SJCRH30 (cell line): ENCODE data around the gene RANBP1. TPM values are rescaled to one million over a fixed set of nuclear protein-coding genes. Genes with fewer than 3 reads are reported as not detected.

Source experiments
- DNase-seq, 2 experiments: peaks; one replicate each; pipeline ENCODE4 v3.0.0-alpha.2; 2015 to 2020
- H3K27ac ChIP-seq: fragments of 250-450 bp; sonication (Bioruptor Pico); 2 replicates; pipeline ENCODE4 v1.5.1; 2020; ENCODE audit warnings: mild to moderate bottlenecking, moderate library complexity
- H3K27me3 ChIP-seq: fragments of 250-450 bp; sonication (Bioruptor Pico); 2 replicates; pipeline ENCODE4 v1.5.1; 2020; ENCODE audit warnings: mild to moderate bottlenecking, moderate library complexity
- H3K36me3 ChIP-seq: fragments of 250-450 bp; sonication (Bioruptor Pico); 2 replicates; pipeline ENCODE4 v1.5.1; 2020; ENCODE audit warnings: mild to moderate bottlenecking, moderate library complexity
- H3K4me1 ChIP-seq: fragments of 250-450 bp; sonication (Bioruptor Pico); 2 replicates; pipeline ENCODE4 v1.5.1; 2020; ENCODE audit warnings: mild to moderate bottlenecking, moderate library complexity
- H3K4me3 ChIP-seq: fragments of 250-450 bp; sonication (Bioruptor Pico); 2 replicates; pipeline ENCODE4 v1.5.1; 2020; ENCODE audit warnings: mild to moderate bottlenecking, moderate library complexity
- H3K9me3 ChIP-seq: fragments of 250-450 bp; sonication (Bioruptor Pico); replicated peaks from 2 replicates; pipeline ENCODE4 v1.5.1; 2020; ENCODE audit warnings: mild to moderate bottlenecking, moderate library complexity
- total RNA-seq: library from RNA; depleted of rRNA; stranded (reverse); fragments of >200 nt; shearing (Covaris generic); gene quantifications from 2 replicates; pipeline ENCODE4 v1.2.3, GENCODE V29; 2014

Gene RANBP1
- total RNA-seq, 1 experiment from 2014 or later = 627 TPM

- H3K27ac ChIP-seq = no peak overlapping the region
- H3K36me3 ChIP-seq = peaks cover 53% of the 10 kb centered on the region
- peak in 1 of 2 experiments; percentile 43 for DNase-seq
Measured at GRCh38 chr22:20084547-20085413, 31.1 kb upstream of the RANBP1 start.

GRCh38 chr22:20085651-20086050, 30.3 kb upstream of the RANBP1 start:
- no peaks in the 10 kb centered on the region for H3K9me3 ChIP-seq
- H3K4me3 ChIP-seq = no peak overlapping the region
- H3K27me3 ChIP-seq = no peaks in the 10 kb centered on the region
- no peak overlapping the region for H3K27ac ChIP-seq
- H3K36me3 ChIP-seq = peaks cover 62% of the 10 kb centered on the region
- 0 out of 2 replicates have a peak, but pooled peaks cover 3% of the 10 kb centered on the region for H3K4me1 ChIP-seq
- no peak for DNase-seq

More at GRCh38 chr22:20084547-20085413, 31.1 kb upstream of the RANBP1 start:
- Histone ChIP-seq H3K27me3 (no peaks in the 10 kb centered on the region), H3K9me3 (no peaks in the 10 kb centered on the region), H3K4me3 (no peak overlapping the region), H3K4me1 (0 out of 2 replicates have a peak, but pooled peaks cover 3% of the 10 kb centered on the region)

- peaks cover 67% of the 10 kb centered on the region for H3K36me3 ChIP-seq
- H3K9me3 ChIP-seq = no peaks in the 10 kb centered on the region
- no peak overlapping the region for H3K27ac ChIP-seq
- no peaks in the 10 kb centered on the region for H3K27me3 ChIP-seq
- no peak overlapping the region for H3K4me3 ChIP-seq
- DNase-seq = no peak
- 0 out of 2 replicates have a peak, but pooled peaks cover 3% of the 10 kb centered on the region for H3K4me1 ChIP-seq
Measured at GRCh38 chr22:20086101-20086599, 29.8 kb upstream of the RANBP1 start.

GRCh38 chr22:20086763-20087162, 29.1 kb upstream of the RANBP1 start:
- H3K4me1 ChIP-seq = no peaks in the 10 kb centered on the region
- H3K9me3 ChIP-seq = no peaks in the 10 kb centered on the region
- H3K27me3 ChIP-seq = no peaks in the 10 kb centered on the region
- DNase-seq = no peak
- peaks cover 69% of the 10 kb centered on the region for H3K36me3 ChIP-seq
- H3K27ac ChIP-seq = no peak overlapping the region
- no peak overlapping the region for H3K4me3 ChIP-seq

DNA sequence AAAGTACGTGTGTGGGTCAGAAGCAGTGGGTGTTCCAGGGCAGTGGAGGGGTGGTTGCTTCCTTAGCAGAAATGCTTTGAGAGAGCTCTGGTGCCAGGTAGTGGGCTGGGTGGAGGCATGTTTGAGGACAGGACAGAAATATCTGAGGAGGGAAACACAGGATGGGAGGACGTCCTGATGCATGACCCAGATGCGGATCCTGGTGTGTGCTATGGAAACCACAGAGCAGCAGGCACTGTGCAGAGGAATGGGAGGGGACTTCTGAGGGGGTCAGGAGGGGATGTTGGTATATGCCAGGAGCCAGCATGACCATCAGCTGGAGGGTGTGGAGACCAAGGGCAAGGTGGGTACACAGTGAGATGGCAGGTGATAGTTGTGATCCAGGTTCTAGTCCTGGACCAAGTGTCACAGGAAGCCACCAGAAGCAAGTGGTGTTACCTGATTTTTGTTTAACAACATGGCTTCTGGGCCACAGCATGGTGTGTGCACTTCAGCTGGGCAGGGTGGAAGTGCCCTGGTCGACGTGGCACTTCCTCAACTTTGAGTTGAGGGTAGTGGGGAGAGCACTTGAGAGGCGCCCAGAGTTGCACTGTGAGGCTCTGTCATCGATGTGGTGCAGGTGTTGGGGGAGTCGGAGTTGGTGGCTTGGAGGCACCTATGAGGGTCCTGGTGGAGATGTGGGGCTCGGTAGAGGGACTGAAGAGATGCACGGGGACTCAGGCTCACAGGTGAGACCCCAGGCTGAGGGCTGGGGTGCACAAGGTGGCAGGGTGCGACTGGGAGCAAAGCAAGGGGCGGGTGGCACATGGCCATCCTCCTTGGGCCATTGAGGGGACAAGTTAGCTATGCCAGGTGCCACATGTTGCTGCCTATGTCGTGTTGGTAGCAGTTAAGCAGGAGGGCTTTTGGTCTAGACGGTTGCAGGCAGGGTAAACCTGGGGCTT, 28.3 kb upstream of the RANBP1 start:
- Histone ChIP-seq H3K4me3 (no peak overlapping the region), H3K36me3 (peaks cover 74% of the 10 kb centered on the region), H3K9me3 (no peaks in the 10 kb centered on the region), H3K27ac (no peak overlapping the region), H3K27me3 (no peaks in the 10 kb centered on the region), H3K4me1 (no peaks in the 10 kb centered on the region)
- no peak for DNase-seq

DNA sequence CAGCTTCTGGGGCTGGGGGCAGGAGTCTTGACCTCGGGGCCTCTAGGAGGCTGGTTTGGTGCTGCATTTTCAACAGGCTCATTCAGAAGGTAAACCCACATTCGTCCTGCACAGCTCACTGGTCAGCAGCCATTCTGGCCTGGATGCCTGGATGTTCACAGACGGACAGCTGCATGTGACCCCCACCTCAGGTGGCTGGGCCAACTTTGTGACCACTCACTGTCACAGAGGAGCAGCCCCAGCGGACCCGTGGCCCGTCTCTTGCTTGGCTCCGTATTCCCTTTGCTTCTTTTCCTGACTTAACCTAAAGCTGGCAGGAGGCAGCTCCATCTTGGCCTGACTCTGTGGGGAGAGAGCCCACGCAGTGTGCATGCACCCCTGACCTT, 27.6 kb upstream of the RANBP1 start:
- H3K4me1 ChIP-seq = no peaks in the 10 kb centered on the region
- no peaks in the 10 kb centered on the region for H3K27me3 ChIP-seq
- no peaks in the 10 kb centered on the region for H3K9me3 ChIP-seq
- DNase-seq = no peak
- H3K36me3 ChIP-seq = peaks cover 80% of the 10 kb centered on the region
- H3K27ac ChIP-seq = no peak overlapping the region
- H3K4me3 ChIP-seq = no peak overlapping the region

DNA sequence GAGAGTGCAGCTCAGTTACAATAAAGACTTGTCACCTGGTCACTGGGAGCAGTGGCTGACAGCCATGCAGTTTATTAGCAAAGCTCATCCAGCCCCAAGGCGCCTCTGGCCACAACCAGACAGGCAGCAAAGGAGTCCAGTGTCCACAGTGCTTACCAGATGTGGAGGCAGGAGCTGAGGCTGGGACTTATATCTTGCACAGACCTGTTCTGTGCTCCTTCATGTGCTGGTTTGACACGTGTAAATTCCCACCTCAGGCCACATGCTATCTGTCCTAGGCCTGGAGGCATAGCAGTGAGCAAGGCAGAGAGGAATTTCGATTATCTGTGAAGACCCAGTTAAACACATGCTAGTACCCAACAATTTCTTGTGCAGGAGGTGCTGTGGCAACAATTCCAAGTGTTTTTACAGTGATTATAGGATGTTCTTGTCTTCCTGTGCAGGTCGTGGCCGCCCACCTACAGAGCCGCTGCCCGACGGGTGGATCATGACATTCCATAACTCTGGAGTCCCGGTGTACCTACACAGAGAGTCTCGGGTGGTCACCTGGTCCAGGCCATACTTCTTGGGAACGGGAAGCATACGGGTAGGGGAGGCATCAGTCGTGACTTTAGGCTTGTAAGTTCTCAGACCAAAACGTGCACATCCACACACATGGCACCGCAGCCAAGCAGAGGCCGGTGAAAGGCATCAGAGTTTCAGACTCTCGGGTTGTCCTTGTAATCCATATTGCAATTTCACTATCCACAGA, 26.5 kb upstream of the RANBP1 start:
- no peak for DNase-seq
- Histone ChIP-seq H3K4me1 (no peaks in the 10 kb centered on the region), H3K4me3 (no peak overlapping the region), H3K36me3 (peaks cover 91% of the 10 kb centered on the region), H3K27ac (no peak overlapping the region), H3K27me3 (no peaks in the 10 kb centered on the region), H3K9me3 (no peaks in the 10 kb centered on the region)

DNA sequence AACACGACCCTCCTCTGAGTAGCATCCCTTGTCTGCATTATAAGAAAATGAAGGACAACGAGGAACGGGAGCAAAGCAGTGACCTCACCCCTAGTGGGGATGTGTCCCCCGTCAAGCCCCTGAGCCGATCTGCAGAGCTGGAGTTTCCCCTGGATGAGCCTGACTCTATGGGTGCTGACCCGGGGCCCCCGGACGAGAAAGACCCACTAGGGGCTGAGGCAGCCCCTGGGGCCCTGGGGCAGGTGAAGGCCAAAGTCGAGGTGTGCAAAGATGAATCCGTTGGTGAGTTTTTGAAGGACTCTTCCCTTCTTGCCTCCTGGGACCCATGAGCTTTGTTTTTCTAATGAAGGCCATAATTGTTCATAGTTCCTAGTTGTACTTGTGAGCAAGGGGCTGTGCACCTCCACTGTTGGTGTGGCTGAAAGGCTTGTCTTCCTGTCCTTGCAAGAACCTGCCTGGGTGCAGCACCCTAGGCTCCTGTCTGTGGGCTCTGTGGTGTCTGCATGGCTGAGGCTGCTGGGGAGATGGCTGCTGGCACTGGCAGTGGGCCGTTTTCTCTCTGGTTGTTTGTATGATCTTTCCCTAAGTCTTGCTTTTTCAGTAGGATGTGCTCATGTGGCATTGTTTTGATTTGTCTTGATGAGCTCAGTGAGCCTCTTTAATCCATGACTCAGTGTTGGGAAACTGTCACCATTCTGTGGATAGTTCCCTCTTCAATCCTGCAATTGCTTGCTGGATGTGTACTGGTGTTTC, 25.8 kb upstream of the RANBP1 start:
- DNase-seq = no peak
- Histone ChIP-seq H3K4me1 (no peaks in the 10 kb centered on the region), H3K9me3 (no peaks in the 10 kb centered on the region), H3K36me3 (peaks cover 97% of the 10 kb centered on the region), H3K27me3 (no peaks in the 10 kb centered on the region), H3K27ac (no peak overlapping the region), H3K4me3 (no peak overlapping the region)

DNA sequence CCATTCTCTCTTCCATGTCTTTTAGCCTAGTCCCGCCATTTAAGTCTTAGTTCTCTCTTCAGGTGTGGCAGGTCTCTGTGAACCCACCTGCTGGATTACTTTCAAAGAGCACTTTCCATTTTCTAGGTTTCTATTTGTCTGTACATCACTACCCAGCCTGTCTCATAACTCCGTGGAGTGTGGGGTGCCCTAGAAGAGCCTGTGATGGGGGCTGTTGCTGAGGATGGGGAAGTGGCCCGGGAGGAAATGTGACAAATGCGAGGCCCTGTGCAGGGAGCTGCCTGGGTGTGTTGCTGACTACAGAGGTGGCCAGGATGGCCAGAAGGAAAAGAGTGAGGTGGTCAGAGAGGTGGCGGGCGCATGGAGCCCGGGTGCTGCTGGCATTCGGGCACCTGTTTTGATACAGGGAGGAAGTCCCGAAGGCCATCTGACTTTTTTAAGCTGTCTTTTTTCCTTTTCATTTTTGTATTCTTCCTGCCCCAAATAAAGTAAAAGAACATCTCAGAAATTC, 25.1 kb upstream of the RANBP1 start:
- Histone ChIP-seq H3K9me3 (no peaks in the 10 kb centered on the region), H3K4me1 (no peaks in the 10 kb centered on the region), H3K27me3 (no peaks in the 10 kb centered on the region), H3K4me3 (no peak overlapping the region), H3K36me3 (peaks cover 97% of the 10 kb centered on the region), H3K27ac (no peak overlapping the region)
- no peak for DNase-seq

DNA sequence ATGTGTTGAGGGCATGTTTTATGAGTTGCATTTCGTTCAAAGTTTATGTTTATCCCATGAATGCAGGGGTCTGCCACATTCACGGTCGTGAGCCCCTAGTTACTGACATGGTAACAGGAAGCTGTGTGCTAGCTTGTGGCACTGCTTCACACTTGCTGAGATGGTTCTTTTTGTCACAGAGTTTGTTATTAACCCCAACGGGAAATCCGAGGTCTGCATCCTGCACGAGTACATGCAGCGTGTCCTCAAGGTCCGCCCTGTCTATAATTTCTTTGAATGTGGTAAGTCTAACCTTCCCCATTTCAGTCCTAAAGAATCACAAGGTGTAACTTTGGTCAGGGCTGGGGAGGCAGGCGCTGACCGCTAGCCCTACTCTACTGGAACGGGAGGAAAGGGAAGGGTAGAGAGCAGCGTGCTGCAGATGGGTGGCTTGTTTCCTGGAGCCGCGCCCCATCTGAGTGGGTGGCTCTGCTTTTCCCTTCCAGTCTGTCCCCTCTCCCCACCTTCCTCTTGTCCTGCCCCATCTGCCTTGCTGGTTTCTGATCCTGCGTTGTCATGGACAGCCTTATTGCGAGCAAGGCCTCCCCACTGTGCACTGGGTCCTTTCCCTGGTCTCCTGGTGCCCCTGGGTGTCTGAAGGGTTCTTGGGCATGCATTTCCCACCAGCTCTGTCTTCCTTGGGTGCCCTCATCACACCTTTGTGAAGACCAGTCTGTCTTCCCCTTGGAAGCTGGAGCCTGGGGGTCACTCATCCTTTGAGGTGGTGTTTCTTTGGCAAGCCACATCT, 24.0 kb upstream of the RANBP1 start:
- H3K27ac ChIP-seq = no peak overlapping the region
- H3K36me3 ChIP-seq = peaks cover 99% of the 10 kb centered on the region
- H3K4me3 ChIP-seq = no peak overlapping the region
- no peaks in the 10 kb centered on the region for H3K9me3 ChIP-seq
- DNase-seq = no peak
- H3K4me1 ChIP-seq = no peaks in the 10 kb centered on the region
- no peaks in the 10 kb centered on the region for H3K27me3 ChIP-seq

DNA sequence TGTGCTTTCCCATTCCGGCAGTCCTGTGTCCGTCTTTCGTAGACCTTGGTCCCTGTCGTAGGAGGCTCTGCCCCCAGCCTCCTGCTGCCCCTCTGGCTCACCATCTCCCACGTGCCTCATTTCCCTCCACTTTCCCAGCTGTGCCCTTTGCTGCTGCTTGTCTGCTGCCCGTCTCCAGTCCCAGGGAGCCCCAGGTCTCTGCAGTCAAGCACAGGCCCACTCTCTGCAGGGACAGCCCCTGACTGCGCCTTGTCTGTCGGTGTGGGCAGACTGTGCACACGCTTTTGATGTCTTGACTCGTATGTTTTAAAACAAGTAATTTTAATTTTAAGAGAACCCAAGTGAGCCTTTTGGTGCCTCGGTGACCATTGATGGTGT, 23.4 kb upstream of the RANBP1 start:
- Histone ChIP-seq H3K4me1 (no peaks in the 10 kb centered on the region), H3K36me3 (peaks cover 99% of the 10 kb centered on the region), H3K27me3 (no peaks in the 10 kb centered on the region), H3K27ac (no peak overlapping the region), H3K4me3 (no peak overlapping the region), H3K9me3 (no peaks in the 10 kb centered on the region)
- DNase-seq = no peak

DNA sequence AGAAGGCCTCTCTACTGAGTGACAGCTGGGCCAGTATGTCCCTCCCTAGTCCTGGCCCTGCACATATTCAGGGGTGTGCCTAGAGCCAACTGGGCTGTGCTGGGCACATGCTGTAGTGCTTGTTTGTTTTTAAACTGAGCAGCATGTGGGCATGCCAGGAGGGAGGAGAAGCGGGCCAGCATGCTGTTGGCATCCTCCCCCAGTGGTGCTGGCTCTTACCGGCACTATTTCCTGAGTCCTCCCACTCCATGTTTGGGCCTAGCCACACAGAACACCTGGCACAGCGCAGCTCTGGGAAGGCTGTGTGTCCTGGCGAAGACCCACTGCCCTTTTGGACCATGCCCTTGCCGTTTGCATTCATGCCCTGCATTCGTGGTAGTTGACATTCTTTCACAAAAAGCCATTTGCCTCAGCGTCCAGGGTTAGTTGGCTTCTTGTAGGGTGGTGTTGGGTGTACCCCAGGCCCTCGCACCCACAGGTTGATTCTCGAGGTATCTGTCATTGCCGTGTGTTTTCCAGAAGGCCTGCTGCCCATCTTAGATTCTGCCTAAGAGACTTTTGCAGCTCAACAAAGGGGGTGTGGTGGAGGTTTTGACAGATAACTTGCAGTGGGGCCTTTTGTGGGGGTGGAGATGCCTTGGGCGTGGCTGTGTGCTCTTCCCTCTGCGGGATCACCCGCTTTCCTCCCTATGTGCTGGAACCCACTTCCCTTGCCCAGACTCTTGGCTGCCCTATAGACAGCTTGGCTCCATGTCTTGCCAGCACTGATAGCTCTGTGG, 22.3 kb upstream of the RANBP1 start:
- no peaks in the 10 kb centered on the region for H3K9me3 ChIP-seq
- peaks cover 99% of the 10 kb centered on the region for H3K36me3 ChIP-seq
- H3K4me1 ChIP-seq = no peaks in the 10 kb centered on the region
- H3K27ac ChIP-seq = no peak overlapping the region
- no peak for DNase-seq
- H3K27me3 ChIP-seq = no peaks in the 10 kb centered on the region
- H3K4me3 ChIP-seq = no peak overlapping the region
